Vagina (tissue), 2 donors: Measurements from ENCODE around the gene SCYGR3. TPM values are rescaled to one million over a fixed set of nuclear protein-coding genes. Genes with fewer than 3 reads are reported as not detected.

Experiments
- DNase-seq, 2 donors: peaks; one replicate each; pipeline ENCODE4 v3.0.0-alpha.2; 2017; ENCODE audit errors: extremely low spot score in 2 of 2
- H3K27ac ChIP-seq: fragments of 200-600 bp; sonication (generic); one replicate; pipeline ENCODE4 v1.5.1; 2019
- H3K27me3 ChIP-seq: fragments of 200-600 bp; sonication (generic); one replicate; pipeline ENCODE4 v1.5.1; 2019
- H3K36me3 ChIP-seq, 2 donors: fragments of 200-600 bp; sonication (generic); one replicate each; pipeline ENCODE4 v1.5.1; 2017 to 2019
- H3K4me1 ChIP-seq: fragments of 200-600 bp; sonication (generic); one replicate; pipeline ENCODE4 v1.5.1; 2019
- H3K4me3 ChIP-seq, 2 donors: fragments of 200-600 bp; sonication (generic); 1 replicate in 1 of 2; 2 replicates in 1 of 2; pipeline ENCODE4 v1.5.1; 2016 to 2019
- H3K9me3 ChIP-seq: fragments of 200-600 bp; sonication (generic); one replicate; pipeline ENCODE4 v1.5.1; 2019
- POLR2A ChIP-seq, 2 donors: fragments of 450-650 bp; IDR thresholded peaks; one replicate each; pipeline ENCODE4 v1.6.1; 2017; ENCODE audit warnings: antibody characterized with exemption in 2 of 2, mild to moderate bottlenecking in 2 of 2, moderate library complexity in 2 of 2
- POLR2AphosphoS5 ChIP-seq, 2 donors: sonication (generic); formaldehyde crosslinking; IDR thresholded peaks; one replicate each; pipeline ENCODE4 v1.9.0; 2017; ENCODE audit warnings: antibody characterized with exemption in 2 of 2, mild to moderate bottlenecking in 2 of 2, low read depth in 1 of 2; ENCODE audit not compliant: insufficient read depth in 1 of 2
- intact Hi-C: fragments of 100-400 bp; cut with DNase I; formaldehyde crosslinking; loops from one replicate; pipeline ENCODE4 v1.15.1; 2023
- total RNA-seq: library from RNA; depleted of rRNA; stranded (reverse); fragments of >200 nt; gene quantifications from one replicate; pipeline ENCODE4 v1.2.3, GENCODE V29; 2016
- TF ChIP-seq, protein P1 (sequence below), 3 experiments: fragments of 450-650 bp in 2 of 3; fragments of 200-600 bp in 1 of 3; sonication (generic) in 1 of 3; IDR thresholded peaks; one replicate each; pipeline ENCODE4 v1.5.1; 2017 to 2019; ENCODE audit warnings: antibody characterized with exemption in 3 of 3, mild to moderate bottlenecking in 2 of 3, moderate library complexity in 2 of 3

SCYGR3 gene
- total RNA-seq, 1 donor from 2014 or later: not detected

DNA sequence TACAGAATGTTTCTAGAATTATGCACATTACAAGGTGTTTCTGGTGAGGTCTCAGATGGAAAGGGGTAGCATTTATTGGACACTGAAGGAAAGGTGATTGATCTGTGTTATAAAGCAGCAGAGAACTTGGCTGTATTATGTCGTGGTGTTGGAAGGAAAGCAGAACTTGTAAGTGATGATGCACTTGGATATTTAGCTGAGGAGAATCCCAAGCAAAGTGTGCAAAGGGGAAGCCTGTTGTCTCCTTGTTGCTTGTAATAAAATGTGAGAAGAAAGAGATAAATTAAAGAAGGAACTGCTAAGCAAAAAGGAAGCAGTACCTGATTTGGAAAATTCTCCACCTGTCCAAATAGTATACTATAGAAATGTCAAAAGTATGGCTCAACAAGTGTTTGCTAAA is 39.8 kb upstream of the SCYGR3 start:
- DNase-seq: no peak
- H3K9me3 ChIP-seq: no peaks in the 10 kb centered on the region

GRCh38 chr2:227653419-227653818 is 38.8 kb upstream of the SCYGR3 start:
- no peak for DNase-seq
- Histone ChIP-seq H3K27ac (no peak overlapping the region), H3K4me1 (no peaks in the 10 kb centered on the region), H3K9me3 (no peaks in the 10 kb centered on the region), H3K27me3 (no peaks in the 10 kb centered on the region), H3K4me3 (no peak overlapping the region), H3K36me3 (no peaks in the 10 kb centered on the region)
- intact Hi-C loops: no loop called here
- TF ChIP-seq POLR2AphosphoS5 (IDR thresholded peaks at IDR 0.05; ENCODE audit: insufficient read depth in 1 of 2, low read depth in 1 of 2): no peak
- TF ChIP-seq POLR2A (IDR thresholded peaks at IDR 0.05): no peak

More for the DNA sequence above, 39.8 kb upstream of the SCYGR3 start:
- intact Hi-C loops: no loop called here
- no peak overlapping the region for H3K4me3 ChIP-seq
- TF ChIP-seq, protein P1, sequence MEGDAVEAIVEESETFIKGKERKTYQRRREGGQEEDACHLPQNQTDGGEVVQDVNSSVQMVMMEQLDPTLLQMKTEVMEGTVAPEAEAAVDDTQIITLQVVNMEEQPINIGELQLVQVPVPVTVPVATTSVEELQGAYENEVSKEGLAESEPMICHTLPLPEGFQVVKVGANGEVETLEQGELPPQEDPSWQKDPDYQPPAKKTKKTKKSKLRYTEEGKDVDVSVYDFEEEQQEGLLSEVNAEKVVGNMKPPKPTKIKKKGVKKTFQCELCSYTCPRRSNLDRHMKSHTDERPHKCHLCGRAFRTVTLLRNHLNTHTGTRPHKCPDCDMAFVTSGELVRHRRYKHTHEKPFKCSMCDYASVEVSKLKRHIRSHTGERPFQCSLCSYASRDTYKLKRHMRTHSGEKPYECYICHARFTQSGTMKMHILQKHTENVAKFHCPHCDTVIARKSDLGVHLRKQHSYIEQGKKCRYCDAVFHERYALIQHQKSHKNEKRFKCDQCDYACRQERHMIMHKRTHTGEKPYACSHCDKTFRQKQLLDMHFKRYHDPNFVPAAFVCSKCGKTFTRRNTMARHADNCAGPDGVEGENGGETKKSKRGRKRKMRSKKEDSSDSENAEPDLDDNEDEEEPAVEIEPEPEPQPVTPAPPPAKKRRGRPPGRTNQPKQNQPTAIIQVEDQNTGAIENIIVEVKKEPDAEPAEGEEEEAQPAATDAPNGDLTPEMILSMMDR (IDR thresholded peaks at IDR 0.05): no peak
- TF ChIP-seq POLR2AphosphoS5 (IDR thresholded peaks at IDR 0.05; ENCODE audit: insufficient read depth in 1 of 2, low read depth in 1 of 2): no peak
- no peak for TF ChIP-seq POLR2A (IDR thresholded peaks at IDR 0.05)
- no peaks in the 10 kb centered on the region for H3K36me3 ChIP-seq
- no peaks in the 10 kb centered on the region for H3K27me3 ChIP-seq
- no peaks in the 10 kb centered on the region for H3K4me1 ChIP-seq
- H3K27ac ChIP-seq: no peak overlapping the region

DNA sequence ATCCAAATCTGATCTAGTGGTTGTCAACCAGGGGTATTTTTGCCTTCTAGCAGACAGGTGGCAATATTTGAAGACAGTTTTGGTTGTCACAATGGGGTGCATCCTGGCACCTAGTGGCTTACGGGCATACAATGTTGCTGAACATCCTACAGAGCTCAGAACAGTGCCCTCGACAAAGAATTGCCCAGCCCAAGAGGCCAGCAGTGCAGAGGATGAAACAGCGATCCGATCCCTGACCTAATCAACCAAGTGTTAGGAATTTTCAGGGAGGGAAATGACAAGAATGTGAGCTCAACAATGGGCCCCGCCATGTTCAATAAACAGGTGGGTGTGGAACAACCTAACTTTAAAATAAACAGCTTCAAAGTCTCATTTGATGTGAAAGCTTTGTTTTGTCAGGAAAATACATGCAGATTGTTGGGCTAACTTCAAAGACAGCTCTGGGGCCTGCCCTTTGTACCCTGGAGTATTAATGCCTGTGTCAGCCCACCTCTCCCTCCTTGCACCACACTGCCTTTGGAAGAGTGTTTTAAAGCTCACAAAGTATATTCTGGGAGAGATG is 29.4 kb upstream of the SCYGR3 start:
- H3K27ac ChIP-seq: no peak overlapping the region
- intact Hi-C loops: no loop called here
- TF ChIP-seq POLR2A (IDR thresholded peaks at IDR 0.05) (no peak), POLR2AphosphoS5 (IDR thresholded peaks at IDR 0.05; ENCODE audit: insufficient read depth in 1 of 2, low read depth in 1 of 2) (no peak)
- TF ChIP-seq, protein P1 (IDR thresholded peaks at IDR 0.05): no peak
- H3K36me3 ChIP-seq: no peaks in the 10 kb centered on the region
- H3K4me3 ChIP-seq: no peak overlapping the region
- DNase-seq: no peak
- H3K9me3 ChIP-seq: no peaks in the 10 kb centered on the region
- H3K27me3 ChIP-seq: no peaks in the 10 kb centered on the region
- no peaks in the 10 kb centered on the region for H3K4me1 ChIP-seq

DNA sequence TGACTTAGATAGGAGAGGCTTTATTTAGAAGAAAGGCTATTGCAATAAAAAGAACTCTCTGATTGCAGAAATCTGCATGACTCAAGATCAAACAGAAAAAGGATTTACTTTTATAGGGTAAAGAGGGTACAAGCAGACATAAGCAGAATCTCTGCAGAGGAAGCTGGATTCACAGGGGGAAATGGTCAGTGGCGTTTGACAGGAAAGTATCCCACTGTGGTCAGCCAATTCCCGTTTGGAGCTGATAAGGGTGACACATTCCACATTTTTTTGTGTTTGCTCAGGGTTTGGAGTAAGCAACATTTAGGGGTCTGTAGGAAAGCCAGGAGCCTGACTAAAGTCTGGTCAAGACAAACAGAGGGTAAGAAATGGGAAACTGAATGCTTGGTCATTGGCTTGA is 28.0 kb upstream of the SCYGR3 start:
- TF ChIP-seq POLR2AphosphoS5 (IDR thresholded peaks at IDR 0.05; ENCODE audit: insufficient read depth in 1 of 2, low read depth in 1 of 2): no peak
- TF ChIP-seq POLR2A (IDR thresholded peaks at IDR 0.05): no peak
- TF ChIP-seq, protein P1 (IDR thresholded peaks at IDR 0.05): no peak
- H3K4me1 ChIP-seq: no peaks in the 10 kb centered on the region
- H3K27ac ChIP-seq: no peak overlapping the region
- no peaks in the 10 kb centered on the region for H3K27me3 ChIP-seq
- DNase-seq: no peak
- H3K9me3 ChIP-seq: no peaks in the 10 kb centered on the region
- intact Hi-C loops: no loop called here
- H3K4me3 ChIP-seq: no peak overlapping the region
- H3K36me3 ChIP-seq: no peaks in the 10 kb centered on the region

GRCh38 chr2:227634201-227634600 is 19.6 kb upstream of the SCYGR3 start:
- no peaks in the 10 kb centered on the region for H3K4me1 ChIP-seq
- H3K4me3 ChIP-seq: no peak overlapping the region
- intact Hi-C loops: no loop called here
- no peaks in the 10 kb centered on the region for H3K36me3 ChIP-seq
- no peaks in the 10 kb centered on the region for H3K9me3 ChIP-seq
- TF ChIP-seq POLR2A (IDR thresholded peaks at IDR 0.05) (no peak), POLR2AphosphoS5 (IDR thresholded peaks at IDR 0.05; ENCODE audit: insufficient read depth in 1 of 2, low read depth in 1 of 2) (no peak)
- TF ChIP-seq, protein P1 (IDR thresholded peaks at IDR 0.05): no peak
- no peak for DNase-seq
- H3K27me3 ChIP-seq: no peaks in the 10 kb centered on the region
- H3K27ac ChIP-seq: no peak overlapping the region
